GM18858 (cell line): ENCODE data around the gene ADA.
"Not testable (repeated sequence)": the region's sequence is repeated elsewhere in the genome, so short reads cannot be mapped to it uniquely, and the experiment has no call there.

Source experiments
- ATAC-seq: cut with Tn5 transposase; IDR thresholded peaks from one replicate; pipeline ENCODE4 v1.9.1; 2021; ENCODE audit not compliant: unreplicated experiment

Gene ADA

DNA sequence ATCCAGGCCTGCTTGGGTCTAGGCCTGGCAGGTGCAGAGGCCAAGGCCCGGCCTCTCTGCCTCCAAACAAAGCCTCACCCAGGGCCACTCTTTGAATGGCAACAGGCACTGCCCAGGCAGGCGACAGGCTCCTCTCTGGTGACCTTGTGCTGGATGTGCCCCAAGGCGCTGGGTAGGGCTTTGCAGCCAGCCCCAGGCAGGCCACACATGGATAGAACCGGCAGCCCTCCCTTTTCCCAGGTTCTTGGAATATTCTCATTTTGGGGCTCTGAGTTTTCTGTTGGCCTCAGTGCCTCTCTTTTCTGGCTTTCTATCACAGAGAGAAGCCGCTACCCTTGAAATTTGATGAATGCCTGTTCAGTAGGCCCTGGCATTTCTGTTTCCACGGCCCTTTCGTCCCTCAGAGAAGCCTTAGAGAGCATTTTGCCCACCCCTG is 50.2 kb downstream of the ADA start:
- ATAC-seq: no peak

DNA sequence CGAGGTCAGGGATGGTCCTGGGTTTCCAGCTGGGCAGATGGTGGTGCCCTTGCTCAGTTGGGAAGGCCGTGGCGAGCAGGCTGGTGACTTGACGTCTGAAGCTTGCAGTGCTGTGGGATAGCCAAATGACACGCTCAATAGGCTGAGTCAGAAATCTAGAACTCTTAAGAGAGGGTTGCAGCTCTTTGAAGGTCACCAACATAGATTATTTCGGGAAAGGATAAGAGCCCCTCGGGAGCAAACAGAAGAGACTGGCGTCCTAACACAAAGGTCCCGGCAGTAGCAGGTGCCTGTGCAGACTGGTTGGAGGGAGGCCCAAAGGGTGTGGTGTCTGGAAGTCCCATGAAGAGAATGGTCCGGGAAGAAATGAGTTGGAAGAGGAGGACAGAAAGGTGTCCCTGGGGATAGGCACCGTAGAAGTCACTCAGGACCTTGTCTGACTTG is 50.7 kb downstream of the ADA start:
- no peak for ATAC-seq

DNA sequence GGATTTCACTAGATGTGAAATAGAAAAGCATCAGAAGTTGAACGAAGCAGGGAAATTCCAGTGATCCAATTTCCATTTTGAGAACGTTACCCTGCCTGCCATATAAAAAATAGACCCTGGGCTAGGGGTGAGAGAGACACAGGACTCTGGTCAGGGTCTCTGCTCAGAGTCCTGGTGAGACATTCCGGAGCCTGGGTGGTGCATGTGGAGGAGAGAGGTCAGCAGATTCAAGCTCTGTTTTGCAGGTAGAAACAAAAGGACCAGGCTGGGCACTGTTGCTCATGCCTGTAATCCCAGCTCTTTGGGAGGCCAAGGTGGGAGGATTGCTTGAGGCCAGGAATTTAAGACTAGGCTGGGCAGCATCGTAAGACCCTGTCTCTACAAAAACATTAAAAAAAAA is 51.2 kb downstream of the ADA start:
- no peak for ATAC-seq

DNA sequence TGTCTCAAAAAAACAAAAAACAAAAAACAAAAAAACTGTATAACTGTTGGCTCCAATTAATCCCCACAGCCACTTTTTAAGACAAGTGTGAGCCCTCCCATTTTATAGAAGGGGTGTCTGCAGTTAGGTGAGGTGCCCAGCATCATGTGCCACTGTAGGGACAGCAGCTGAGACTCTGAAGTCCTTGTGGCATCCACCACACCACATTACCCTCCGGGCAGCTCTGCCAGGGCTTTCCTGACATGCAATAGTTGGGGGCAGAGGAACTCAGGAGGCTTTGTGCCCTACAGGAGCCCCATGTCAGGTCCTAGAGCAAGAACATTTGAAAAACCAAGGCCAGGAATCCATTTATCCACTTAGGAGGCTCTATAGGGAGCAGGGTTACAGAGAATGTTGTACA is 51.8 kb downstream of the ADA start:
- ATAC-seq: no peak

DNA sequence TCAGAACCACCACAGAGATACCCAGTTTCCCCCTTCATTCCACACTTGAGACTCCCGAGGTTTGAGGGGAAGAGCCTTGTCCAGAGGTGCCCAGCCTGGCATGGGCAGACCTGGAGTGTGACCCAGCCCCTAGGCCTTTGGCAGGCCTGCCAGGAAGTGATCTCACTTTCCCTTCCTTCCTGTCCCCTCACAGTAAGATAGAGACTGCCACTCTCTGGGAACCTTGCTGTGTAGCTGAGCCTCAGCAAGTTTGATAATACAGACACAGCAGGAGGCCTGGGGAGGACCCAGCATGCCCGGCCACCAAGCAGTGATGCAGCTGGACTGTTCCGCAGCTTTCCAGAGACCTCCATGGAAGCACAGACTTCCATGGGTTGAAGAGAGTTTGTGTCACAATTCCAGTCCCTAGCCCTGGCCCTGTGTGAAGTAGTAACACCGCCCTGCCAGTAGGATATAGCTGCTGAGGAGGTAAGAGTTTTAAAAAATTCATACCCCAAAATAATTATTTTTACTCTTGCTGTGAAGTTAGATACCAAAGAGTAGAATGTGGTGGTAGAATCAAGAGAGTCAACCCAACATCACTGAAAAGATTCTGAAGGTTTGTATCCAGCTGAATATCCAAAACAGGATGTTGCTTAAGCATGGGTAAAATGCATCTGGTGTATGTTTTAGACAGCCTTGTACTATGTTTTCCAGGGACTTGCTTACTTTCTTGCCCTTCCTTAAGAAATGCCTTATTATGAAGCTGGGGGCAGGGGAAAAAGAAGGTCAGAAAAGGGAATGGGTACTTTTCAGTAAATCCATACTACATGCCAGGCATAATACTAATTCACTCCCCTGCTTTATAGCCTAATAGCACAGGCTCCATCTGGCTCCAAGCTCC is 52.8 kb downstream of the ADA start:
- no peak for ATAC-seq

DNA sequence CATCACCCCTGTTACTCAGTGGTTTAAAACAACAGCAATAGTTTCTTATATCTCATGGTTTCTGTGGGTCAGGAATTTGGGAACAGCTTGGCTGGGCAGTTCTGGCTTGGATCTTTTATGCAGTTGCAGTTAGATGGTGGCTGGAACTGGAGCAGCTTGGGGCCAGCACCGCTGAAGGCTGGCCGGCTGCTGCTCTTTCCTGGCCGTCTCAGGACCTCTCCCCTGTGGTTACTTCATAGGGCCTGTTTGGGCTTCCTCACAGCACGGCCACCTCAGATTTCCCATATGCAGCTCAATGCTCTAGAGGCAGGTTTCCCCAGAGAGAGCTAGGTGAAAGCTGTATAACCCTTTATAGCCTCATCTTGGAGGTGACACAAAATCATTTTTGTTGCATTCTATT is 53.6 kb downstream of the ADA start:
- no peak for ATAC-seq

DNA sequence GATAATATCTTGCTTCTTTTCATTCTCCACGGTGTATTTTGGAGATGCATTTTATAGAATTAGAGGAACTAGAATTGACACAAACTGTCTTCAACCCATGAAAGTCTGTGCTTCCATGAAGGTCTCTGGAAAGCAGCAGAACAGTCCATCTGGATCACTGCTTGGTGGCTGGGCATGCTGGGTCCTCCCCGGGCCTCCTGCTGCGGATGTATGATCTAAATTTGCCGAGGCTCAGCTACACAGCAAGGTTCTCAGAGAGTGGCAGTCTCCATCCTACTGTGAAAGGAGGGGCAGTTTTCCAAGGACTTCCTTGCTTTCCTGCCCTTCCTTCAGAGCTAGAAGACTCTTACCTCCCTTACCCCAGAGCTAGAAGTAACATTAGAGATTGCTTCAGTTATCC is 54.0 kb downstream of the ADA start:
- no peak for ATAC-seq

DNA sequence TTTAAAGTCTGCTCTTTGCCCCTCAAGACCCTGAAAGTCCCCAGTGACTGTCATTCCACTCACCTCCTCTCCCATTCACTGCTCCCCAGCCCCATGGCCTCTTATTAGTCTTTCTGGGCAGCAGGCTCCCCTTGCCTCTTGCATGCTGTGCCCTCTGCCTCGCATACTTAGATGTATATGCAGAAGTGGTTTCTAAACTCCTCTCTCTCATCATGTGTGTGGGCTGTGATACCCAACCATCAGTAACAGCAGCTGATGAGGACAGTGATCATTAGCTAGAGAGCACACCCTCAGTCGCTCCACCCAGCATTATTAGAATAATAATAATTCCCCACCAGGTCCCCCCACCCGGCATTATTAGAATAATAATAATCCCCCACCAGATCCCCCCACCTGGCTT is 54.6 kb downstream of the ADA start:
- no peak for ATAC-seq

DNA sequence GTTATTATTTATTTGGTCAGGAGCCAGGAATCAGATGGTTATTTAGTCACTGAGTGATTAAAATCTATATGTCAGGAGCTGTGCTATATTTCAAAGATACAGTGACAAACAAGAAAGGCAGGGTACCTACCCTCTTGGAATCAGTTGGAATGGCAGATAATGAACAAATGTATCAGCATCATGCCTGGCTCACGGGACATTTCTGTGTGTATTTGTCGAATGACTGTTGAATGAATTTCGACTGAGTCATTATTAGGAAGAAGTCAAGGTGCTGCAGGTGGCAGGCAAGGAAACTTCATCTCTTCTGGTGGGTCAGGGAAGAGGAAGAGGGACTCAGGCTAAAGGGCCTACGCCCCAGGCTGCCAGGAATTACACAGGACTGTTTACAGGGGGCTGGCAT is 55.5 kb downstream of the ADA start:
- ATAC-seq: no peak

DNA sequence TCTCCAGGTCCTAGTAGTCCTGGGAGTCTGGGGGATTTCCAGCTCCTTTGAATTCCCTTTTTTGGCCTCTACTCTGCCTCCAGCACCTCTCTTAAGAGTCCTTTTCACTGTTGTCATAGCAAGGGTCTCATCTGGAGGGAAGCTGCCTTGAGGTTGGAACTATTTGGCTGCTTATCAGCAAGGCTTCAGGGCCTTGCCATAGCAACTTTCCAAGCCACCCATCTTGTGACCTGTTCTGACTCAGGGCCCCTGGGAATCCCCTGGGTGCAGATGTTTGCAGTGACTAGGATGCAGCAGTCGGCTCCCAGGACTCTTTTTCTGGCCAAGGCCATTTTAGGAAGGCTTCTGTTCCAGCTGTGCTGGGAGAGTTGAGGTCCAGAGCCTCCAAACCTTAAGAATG is 56.8 kb downstream of the ADA start:
- peak; percentile 42 for ATAC-seq

DNA sequence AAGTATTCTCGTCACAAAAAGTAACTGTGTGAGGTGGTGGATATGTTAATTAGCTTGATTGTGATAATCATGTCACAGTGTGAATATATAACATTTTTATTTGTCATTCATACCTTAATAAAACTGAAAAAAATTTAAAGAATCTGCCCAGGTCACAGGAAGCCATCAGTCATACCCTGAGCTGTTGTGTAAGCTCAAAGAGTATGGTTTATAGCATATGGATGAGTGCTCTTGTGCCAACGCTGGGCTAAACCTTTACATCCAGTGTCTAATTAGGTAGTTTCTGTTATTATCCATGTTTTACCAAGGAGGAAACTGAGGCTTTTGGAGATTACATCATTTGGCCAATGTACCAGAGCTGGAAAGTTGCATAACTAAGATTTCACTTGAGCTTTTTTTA is 57.7 kb downstream of the ADA start:
- ATAC-seq: no peak

DNA sequence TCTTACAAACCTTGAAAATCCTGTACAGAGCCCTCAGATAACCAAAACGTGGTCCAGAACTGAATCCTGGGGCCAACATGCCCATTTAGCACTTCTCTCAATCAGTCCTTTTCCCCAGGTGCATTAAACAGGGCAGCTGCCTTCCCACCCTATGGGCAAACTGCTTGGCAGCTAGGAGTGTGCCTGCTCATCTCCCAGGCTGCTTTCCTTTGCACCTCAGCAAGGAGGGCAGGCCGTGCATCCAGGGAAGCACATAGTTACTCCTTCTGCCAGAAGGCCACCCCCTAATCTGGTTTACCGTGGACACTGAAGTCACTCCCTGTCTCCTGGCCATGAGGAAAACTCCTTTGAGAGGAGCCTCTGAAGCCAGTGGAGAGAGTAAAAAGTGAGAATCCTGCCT is 59.1 kb downstream of the ADA start:
- ATAC-seq: no peak

DNA sequence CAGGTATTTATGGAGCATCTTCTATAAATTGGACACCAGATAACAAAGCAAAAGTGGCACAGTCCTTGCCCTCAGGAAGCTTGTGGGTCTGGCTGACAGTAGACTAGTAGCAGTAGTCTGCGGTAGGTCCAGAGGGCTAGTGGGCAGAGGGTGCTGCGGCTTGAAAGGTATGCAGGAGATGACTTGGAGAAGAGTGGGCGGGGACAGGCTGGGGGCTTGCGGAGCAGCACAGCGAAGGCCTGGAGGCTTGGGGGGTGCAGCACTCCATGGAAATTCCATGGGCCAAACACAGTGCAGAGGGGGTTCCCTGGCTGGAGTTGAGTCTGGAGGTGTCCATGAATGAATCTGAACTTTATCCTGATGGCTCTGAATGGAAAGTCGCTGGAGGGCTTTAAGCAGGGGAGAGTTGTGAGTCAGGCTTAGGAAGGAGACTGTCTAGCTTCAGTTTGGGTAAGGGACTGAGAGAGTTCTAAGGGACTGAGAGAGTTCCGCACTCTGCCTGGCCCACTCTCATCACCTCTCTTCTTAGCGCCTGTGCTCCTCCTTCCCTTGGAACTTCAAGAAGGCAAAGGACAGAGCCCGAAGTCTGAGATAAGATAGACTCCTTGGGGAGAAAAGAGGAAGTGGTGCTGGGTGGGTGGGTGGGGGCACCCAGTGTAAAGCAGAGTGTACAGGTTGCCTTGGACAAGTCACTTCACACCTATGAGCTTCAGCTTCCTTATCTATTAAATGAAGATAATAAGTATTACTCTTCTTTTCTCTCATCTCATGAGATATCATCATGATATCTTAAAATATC is 60.3 kb downstream of the ADA start:
- no peak for ATAC-seq

DNA sequence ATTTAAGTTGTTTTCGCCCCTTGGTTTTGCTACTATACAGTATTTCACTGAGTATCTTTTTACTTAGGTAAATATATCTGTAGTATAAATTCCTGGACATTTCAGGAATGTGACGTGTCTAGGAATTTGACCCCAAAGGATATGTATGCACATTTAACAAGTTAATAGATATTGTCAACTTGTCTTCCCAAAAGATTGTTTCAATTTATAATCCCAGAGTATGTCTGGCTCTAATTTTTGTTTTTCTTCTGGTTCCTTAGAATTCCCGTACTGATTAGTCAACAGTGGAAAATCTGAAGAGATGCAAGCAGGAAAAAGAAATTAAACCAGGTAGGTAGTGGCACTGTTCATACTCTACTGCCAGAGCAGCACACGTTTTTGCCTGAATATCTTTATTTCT is 62.0 kb downstream of the ADA start:
- ATAC-seq: no peak

DNA sequence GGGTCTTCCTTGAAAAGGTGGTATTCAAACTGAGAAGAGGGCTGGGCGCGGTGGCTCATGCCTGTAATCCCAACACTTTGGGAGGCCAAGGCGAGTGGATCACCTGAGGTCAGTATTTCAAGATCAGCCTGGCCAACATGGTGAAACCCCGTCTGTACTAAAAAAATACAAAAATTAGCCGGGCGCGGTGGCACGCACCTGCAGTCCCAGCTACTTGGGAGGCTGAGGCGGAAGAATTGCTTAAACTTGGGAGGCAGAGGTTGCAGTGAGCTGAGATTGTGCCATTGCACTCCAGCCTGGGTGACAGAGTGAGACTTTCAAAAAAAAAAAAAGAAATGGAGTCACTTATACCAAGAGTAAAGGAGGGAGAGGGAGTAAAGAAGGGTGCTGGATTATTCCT is 63.2 kb downstream of the ADA start:
- not testable (repeated sequence) for ATAC-seq

DNA sequence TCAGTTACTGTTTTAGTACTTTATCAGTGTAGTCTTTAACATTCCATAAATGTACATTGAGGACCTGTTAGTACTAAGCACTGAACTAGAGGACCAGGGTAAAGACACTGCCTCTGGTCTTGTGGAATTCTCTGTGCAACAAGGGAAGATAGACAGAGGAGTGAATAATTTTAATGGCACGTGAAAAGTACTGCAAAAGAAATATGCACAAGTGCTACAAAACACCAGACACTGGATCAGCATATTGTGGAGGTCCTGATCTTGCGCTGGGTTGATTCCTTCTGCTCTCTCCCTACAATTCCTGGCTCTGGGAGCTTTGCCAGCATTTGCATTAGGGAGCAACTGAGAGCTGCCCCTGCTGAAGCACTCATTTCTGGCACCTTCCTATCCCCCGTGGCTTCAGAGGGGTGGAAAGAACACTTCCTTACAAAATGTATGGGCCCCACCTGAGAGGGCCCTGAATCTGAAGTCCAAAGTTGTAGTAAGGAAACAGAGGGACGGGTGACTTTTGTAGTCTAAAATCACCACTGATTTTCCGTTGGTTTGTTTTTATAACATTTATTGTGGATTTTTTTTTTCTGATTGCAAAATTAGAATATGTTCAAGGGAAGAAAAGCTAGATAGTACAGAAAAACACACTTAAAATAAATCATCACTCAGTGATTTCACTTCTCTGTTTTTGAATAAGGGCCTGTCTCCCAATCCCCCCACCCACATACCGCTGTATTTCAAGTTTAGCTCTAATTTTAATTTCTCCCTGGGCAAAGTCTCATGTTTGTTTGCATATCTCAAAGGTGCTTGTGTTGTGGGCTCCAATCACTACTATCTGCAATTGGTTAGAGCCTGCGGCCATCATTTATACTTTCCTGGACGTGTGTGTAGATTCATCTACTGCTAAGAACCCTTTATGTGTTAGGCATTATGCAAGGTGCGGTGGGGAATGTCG is 64.2 kb downstream of the ADA start:
- ATAC-seq: no peak

DNA sequence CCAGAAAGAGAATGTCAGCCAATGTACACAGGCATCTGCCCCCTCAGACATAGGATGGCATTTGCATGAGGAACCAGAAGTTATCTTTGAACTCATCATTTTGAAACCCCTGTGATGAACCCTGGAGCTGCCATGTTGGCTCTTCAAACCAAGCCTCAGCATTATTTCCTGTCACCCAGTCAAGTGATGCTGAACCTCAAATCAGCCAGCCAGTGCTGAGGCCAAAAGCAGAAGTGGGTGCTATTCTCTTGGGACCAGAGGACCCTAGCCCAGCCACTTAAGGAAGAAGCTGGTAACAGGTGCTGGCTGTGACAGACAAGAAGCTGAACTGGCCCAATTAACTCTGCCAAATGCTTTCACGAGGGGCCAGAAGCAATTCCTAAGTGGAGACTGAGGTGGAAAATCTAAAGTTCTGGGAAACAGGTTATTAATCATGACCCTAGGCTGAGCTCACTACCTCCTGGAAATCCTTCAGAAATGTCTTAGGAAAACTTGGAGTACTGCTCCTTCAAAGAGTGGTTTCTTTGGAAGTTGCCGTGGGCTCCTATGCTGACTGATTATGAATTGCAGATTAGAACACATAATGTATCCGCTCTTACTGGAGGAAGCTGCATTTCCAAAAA is 65.1 kb downstream of the ADA start:
- peak; percentile 51 for ATAC-seq

DNA sequence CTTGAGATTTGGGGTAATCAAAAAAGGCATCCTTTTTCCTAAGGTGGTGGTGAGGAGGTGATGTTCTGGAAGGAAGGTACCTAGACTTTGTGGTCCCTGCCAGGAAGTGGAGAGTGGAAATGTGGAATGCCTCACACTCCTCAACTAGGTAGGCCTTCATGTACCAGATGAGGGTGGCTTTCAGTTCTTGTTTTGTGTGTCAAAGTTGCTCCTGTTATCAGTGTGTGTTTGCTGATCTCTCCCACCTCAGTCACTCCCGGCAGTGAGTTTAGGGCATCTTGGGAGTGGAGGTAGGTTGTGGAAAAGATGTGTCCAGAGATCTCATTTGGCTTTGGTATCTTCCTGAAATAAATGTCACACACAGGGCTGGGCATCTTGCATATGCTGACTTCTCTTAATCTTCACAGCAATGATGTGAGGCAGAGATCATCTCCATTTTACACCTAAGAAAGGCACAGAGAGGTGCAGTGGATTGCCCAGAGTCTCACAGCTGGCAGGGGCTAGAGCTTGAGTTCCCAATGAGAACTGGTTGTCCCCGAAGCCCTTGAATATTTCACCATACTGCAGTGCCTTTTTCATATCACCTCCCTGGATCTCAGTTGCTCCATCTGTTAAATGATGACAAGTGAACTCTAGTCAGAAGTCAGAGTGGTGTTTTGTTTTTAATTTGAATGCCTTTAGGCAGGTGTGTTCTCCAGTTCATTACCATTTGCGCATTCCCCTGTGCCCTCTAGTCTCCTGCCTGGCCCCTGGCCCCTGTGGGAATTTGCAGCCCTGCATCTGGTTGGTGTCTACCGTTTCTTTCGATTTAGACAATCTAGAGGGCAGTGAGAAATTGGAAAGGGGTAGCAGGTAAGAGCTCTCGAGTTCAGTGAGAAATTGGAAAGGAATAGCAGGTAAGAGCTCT is 66.2 kb downstream of the ADA start:
- no peak for ATAC-seq

DNA sequence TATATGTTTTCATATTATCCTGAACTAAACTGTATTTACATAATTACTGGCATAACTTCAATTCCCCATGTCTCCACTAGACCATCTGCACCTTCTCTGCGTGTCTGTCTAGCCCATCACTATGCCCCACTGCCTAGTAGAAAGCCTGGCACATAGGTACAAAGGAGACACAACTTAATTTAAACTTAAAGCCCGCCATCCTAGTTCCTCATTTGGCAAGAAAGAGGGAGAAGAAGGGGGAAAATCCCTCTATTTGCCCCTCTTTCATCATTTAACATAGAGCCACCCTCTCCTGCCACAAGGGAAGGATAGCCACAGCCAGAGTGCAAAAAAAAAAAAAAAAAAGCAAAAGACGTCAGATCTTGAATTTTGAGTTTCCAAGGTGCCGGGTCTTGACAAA is 67.3 kb downstream of the ADA start:
- no peak for ATAC-seq

DNA sequence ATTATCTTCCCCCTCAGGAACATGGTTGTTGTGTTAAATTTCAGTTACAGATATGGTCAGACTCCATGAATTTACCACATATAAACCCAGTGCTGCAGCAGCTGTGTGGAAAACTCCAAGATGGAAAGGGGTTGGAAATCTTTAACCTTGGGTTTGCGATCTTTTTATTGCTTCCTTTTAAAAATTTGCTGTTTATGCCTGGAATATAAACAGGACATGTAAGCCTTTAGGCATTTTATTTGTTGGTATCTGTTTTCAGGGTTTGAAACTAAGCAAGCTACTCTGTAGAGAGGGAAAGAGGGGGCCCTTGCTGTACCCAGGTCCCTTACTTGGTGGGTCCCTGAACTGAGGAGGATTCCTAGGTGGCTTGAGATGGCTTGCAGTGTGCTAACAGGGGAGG is 68.3 kb downstream of the ADA start:
- no peak for ATAC-seq
